GM19324 (cell line): ENCODE results near the gene WFS1.

Source experiments
- ATAC-seq: cut with Tn5 transposase; IDR thresholded peaks from one replicate; pipeline ENCODE4 v1.9.1; 2021; ENCODE audit warnings: mild to moderate bottlenecking, moderate library complexity; ENCODE audit not compliant: unreplicated experiment, low FRiP score

Gene WFS1

DNA sequence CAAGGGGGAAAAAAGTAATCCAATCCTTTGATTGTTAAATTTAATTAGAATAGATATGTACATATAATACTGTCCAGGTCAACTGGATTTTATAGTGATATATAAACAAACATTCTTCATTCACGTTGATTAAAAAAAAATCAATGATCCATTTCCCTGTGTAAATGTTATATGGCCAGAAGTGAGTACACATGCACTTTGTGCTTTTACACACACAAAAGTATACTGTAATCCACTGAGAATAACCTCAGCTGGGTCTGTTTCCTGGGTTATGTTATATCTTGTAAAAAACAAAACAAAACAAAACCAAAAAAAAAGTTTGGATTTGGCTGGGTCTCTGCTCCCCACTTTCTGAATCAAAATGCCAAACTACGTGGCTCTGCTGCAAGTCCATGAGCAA is 51.7 kb downstream of the WFS1 start:
- ATAC-seq = no peak

DNA sequence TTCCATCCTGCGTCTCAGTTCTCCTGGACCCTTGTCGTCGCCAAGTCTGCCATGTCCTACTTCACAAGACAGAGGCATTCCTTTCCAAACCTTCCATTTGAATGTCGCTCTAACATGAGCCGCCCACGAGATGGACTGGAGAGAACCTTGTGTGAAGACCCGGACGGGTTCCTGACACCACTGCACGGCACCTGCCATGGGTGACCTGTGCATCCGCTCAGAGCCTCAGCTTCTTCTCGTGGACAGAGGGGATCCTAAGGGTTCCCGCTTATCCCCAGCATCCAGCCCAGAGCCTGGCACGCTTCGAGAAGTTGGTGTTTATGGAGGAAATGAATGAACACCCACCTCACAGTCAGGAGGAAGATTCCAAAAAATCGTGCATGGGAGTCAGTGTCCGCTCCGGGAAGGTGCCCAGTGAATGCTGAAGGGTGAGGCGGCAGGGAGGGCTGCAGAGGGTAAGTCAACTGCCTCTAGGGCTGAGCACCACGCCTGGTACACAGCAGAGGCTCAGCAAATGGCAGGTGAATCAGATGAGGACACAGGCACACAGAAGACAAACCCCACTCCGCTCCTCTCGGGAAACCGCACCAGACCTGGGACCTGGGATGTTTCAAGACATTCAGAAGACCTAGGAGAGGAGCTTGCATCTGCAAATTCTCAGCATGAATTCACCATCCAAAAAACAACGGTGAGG is 52.6 kb downstream of the WFS1 start:
- ATAC-seq = no peak

DNA sequence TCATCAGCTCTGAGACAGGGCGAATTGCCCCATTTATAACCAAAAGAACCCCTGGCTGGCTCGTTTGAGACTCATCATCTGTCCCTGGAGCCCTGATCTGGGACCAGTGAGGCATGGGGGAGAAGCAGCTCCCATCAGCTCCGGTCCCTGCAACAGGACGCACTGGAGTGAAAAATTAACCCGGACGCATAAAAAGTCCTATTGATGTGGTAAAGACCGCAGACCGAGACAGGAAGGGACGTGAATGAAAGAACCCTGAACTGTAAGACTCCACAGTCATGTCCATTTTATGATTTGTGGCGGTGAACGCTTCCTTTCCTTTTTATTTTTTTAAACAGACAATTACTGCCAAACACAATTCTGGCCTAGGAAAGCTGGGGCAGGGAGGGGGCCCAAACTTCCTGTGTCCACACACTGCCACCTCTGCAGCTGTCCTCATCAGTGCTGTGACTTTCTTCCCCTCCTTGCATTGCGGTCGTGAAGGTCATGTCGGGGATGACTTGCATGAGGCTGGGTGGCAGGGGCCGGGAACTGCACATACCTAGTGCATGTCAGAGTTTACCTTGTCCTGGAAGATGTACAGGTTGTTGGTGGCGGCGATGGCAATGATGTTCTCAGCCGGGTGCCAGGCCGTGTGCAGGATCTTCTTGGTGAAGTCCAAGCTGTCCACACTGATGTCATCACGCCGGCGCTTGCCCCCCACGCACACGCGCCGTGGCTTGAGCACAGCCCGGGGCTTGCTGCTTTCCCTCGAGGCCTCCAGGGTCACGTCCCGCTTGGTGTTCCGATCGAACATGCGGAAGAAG is 53.3 kb downstream of the WFS1 start:
- no peak for ATAC-seq

DNA sequence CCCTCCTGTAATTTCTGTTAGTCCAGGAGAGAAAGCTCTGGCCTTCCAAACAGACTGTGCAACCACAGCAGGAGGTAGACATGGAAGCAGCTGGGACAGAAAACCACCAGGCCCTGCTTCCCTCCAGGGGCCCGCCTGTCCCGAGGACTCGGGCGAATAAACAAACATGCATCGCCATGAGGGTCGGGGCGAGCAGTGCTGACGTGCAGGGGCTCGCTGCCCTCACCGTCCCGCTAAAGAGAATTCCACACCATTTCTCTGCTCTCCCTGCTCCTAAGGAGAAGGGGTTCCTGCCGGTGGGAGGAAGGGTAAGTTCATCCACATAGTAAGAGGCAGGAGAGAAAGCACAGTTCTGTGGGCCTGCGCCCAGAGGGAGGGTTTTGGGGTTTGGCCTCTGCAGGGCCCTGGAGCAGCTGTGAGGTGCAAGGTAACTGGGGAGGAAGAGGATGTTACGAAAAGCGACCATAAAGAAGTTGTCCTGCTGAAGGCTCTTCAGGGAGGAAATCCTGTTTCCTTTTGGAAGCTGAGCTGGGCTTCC is 54.9 kb downstream of the WFS1 start:
- no peak for ATAC-seq

DNA sequence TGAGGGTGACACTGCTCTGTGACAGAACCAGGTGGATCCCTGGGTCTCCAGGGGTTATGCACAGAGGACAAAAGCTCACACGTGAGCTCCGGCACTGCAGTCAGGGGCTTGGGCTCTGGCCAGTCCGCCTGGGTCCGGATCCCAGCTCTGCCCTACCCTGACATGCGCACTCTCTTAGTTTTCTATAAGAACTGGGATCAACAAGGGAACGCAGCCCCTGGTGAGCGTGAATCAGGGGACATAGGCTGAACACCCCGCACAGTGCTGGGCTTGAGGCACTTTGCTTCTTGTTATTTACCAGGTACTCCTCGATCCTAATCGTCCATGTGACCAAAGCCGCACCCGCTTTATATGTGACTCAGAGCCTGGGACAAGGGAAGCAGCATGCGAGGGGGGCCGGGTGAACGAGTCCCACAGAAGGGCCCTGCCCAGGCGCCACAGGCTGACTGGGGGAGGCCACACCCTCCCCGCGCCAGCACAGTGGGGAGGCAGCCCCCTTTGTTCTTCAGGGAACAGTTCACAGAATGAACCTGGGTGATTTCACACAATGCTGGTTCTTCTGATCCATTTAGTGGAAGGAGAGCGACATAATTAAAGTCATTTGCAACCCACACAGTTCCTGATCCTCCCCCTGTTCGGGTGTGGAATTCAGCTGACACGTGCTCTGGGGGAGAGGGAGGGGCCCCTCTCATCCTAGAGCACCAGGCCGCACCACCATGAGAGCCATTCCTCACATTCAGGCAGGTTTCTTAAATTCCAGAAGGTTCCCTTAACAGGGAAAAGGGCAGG is 55.5 kb downstream of the WFS1 start:
- no peak for ATAC-seq

DNA sequence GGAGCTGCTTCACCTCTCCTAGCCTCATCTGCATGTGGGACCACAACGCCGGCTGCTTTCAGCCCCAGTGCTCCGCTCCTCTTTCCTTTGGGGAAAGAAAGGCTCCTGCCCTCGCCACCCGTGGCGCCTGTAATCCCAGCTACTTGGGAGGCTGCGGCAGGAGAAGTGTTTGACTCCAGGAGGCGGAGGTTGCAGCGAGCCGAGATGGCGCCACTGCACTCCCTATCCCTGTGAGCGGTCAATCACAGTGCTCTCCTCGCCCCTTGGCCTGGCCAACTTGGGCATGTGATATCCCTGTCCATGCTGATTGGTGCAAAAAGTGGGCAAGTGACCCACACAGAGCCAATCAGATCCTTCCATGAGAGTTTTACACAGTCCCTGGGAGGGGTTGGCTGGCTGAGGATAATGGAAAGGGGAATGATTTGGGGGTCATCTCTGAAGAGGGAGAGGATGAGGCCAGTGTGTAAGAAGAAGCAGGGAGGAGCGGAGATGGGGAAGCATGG is 56.2 kb downstream of the WFS1 start:
- ATAC-seq = no peak

DNA sequence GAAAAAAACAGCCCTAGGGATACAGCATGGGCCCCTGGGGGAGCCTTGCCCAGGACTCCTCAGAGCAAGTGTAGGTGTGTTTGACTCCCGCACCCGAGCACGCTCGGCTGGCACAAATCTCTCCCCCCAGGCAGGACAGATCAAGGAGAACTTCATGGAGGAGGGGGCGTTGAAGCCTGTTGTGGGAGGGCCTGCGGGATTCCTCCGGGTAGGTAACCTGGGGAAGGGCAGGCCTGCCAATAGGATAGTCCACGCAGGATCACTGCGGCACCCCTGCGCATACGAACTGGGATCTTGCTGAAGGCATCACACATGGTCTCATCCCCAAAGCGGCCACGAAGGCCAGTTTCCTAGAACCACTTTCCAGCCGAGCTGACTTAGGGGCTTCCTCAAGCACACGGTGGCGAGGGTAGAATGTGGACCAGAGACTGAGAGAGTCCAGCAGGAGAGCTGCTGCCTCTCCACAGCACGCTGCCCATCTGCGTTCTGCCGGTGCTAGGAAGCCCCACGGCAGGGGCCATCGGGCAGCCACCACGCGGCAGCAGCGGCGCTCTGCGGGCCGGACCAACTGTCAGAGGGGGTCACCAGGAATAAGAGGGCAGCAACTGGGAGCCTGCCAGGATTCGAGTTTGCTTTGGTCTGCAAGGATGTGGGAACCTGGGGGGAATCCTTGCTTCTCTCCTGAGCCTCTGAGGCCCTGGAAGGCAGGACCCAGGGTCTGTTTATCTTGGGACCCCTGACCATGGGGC is 56.8 kb downstream of the WFS1 start:
- no peak for ATAC-seq

DNA sequence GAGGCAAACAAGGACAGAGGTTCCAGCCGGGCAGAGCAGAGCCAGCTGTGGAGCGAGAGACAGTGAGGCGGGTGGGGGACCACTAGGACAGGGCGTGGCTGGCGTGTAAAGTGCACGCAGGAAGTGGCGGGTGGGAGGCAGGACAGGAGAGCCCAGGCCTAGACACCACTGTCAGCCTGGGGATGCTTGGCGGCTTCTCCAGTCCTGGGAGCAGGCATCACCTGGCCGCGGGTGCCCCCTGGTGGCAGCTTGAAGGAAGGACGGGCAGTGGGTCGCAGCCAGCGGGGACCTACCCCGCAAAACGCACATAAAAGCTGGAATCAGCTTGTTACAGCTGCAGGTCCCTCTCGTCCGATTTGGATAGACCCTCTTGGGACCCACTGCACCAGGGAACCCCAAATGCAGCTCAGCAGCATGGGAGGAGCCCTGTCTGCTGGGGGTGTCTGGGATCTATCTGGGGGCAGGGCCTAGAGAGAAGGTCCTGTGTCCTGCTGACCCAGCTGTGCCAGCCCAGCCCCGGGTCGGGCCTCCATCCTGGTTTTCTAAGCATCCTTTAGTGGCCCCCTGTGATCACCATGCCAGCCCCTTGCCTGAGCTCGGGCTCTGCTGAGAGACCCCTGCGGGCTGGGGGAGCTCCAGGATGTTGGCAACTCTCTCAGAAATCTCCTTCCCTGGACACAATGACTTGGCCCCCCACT is 57.7 kb downstream of the WFS1 start:
- no peak for ATAC-seq

DNA sequence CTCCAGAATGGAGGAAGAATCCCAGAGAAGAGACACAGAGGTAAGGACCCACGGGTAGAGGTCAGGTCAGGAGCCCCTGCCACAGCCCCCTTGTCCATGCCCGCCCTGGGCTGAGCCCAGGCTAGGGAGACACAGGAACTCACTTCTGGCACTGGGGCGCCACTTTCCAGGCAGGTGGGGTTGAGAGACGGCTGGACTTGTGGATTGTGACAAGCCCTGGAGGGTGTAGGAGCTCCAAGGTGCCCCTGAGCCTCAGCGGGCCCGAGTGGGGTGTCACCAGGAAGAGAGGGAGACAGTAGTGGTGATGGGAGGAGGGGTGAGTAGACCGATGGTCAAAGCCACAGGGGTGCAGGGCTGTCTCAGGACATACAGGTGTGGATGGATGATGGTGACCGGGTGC is 58.9 kb downstream of the WFS1 start:
- no peak for ATAC-seq

DNA sequence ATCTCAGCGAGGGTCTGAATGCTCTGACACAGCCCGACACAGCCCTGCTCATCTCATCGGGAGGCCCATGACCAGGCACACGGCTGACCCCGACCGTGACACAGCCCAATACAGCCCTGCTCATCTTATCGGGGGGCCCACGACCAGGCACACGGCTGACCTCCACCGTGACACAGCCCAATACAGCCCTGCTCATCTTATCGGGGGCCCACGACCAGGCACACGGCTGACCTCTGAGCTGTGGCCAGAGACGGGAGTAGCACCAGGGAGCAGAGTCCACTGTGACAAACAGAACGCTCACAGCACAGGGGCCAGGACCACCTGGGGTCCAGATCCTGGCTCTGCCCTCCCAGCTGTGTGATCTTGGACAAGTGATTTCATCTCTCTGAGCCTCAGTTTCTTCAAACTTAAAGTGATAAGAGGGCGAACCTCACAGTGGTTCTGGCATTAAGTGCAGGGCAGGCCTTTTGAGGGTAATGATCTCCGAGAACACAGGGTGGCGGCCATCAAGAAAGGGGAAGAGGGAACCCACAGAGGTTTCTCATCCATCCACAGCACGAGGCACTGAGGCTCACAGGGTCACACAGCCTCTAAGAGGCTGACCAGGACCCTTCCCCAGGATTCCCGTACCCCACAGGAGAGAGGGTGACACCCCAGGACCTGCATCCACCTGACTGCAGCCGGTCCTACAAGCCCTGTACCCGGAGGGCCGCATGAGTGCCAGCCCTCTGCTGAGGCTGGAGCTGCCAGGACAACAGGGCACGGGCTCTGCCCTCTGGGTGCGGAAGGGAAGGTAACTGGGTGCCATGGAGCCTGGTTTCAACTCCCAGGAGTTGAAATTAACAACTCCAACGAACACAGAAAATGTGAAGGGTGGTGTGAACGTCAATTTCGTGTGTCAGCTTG is 60.1 kb downstream of the WFS1 start:
- ATAC-seq = no peak

DNA sequence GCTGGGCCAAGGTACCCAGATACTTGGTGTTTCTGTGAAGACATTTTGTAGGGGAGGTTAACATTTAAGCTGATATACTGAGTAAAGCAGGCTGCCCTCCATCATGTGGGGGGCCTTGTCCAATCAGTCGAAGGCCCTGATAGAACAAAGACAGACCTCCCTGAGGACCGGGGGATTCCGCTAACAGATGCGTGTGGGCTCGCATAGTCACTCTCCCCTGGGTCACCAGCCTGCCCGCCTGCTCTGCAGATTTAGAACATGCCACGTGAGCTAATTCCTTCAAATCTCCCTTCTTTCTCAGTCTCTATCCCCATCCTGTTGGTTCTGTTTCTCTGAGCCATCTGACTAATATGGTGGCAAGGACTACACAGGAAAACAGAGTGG is 60.7 kb downstream of the WFS1 start:
- no peak for ATAC-seq

DNA sequence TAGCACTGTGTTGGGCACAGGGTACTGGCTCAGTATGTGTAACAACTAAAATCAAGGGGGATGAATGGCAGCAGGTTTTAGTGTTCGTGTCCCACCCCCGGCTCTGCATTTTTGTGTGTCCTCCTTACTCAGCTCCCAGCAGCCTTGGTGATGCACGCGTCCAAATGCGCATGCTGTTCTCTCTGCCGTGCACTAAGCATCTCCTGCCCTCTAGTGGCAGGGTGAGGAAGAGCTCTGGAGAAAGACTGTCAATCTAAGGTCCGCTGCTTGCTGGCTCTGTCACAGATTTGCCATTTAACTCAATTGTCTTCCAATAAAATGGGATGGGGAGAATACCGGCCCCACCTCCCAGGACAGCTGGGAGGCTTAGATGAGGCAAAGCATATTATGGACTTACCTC is 61.4 kb downstream of the WFS1 start:
- ATAC-seq = no peak

DNA sequence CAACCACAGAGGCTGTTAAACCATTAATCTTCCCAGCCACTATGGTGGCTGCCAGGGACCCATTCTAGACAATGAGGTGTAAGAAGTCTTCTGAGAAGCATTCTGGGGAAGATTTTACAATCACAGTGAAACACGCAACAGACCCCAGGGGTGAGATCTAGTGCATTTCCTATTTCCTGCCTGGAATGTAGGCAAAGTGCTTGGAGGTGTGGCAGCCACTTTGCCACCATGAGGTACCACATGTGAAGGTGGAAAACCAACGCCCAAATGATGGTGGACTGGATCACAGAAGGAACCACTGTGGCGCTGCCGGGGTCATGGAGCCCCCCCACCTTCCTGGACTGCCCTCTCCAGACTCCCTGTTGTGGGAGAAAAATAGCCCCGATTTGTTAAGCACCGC is 61.8 kb downstream of the WFS1 start:
- ATAC-seq = no peak

DNA sequence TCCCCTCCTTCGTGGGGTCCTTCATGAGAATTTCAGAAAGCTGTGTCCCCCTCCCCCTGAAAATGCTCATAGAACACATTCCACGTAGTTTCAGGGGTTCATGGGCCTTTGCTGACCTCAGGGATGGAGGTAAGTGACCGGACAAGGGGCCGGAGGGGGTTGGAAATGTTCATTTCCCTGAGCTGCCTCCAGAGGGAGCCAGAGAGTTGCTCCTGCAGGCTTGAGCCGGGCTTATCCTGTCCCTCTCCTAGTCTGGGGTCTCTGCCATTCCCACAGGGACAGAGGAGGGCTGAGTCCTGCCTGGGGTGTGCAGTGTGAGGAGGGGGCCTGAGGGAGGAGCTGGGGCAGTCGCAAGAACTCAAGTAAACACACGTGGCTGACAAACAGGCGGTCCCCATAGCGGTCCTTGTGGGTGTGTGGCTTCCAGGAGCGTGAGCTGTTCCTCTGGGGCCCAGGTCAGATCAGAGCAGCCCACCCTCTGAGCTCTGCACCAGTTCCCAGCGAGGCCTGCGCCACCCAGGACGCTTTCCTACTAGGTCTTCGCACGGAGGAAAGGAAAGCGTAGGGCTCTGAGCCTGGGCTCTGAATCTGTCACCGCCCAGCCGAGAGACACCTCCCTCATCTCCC is 62.5 kb downstream of the WFS1 start:
- ATAC-seq = no peak

DNA sequence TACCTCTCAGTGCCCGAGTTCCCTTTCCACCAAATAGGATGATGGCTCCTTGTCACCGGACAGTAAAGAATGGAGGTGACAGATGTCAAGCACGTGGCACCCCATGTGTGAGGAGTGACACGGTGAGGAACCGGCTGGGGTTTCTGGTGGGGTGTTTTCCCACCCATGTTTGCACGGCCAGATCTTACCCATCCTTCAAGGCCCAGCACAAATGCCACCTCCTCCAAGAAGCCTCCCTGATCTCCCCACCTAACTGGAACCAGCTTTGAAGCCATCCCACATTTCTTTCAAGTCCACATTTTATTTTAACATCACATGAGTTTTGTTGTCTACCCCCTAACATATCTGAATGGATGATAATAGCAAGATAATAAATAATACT is 63.0 kb downstream of the WFS1 start:
- no peak for ATAC-seq

DNA sequence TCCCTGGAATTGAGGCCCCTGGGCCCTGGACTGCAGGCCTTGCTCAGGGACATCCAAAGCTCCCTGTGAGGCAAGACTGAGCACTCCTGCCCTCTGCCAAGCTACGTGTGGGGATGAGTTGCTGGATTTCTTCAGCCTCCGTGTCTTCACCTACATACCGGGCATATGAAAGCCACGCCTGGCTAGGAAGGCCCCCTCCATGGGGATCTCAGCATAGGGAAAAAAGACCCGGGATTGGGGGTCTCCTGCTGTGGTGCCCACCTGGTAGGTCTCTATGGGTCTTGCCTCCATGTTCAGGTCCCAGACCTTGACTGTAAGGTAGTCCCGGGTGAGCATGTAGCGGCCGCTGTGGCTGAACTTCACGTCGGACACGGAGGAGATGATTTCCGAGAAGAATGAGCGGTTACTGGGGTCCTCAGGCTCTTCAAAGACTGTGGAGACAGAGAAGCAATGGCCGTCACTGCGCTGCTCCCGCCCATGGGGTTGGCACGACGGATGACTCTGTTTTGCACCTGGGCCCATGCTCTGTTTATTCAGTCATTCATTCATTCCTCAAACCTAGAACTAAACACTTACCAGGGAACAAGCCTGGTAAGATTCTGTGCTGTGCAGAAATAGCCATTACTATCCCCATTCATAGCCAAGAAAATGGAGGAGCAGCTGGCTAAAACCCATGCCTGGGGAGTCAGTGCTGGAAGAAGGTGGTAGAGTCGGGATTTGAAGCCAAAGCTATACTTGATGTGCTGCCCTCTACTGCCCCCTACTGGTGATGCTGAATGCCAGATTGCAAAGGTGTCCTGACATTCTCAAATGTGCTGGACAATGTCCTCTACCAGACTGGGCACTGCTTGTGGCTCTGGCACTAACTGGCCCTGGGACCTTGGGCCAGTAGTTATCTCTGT is 63.9 kb downstream of the WFS1 start:
- no peak for ATAC-seq

DNA sequence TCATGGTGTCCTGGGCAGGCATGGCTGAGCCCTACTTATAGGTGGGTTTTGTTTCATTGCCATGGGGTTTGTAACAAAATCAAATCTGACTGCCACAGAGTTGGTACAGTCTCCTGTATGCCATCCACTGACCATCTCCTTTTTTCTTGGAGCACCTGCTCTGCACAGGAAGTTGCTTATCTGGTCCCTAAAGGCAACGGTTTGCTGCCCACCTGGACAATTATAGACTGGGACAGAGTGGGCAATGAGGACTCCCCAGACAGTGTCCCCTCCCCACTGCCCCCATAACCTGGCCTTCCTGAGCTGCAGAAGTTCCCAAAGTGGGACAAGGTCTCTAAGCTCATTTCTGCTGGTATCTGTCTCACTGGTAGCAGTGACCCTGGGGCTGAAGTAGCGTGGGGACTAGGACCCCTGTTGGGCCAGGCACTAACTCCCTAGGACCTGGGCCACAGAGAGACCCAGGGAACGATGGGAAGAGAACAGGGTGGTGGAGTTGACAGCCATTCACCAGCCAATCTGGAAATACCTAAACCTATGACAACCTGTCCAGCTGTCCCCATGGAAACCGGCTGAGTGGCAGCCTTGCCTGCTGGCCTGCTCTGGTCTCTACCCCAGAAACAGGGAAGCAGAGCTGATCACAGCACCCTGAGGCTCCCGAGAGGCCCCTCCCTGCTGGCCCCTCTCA is 64.7 kb downstream of the WFS1 start:
- no peak for ATAC-seq
